Stimulated activated CD8-positive, alpha-beta memory T cell treated with anti-CD3 and anti-CD28 coated beads, Interleukin-7, amount 100 ng/mL, for 48 hours (primary cell): ENCODE measurements around the gene PCIF1.
"Not testable (repeated sequence)": the region's sequence is repeated elsewhere in the genome, so short reads cannot be mapped to it uniquely, and the experiment has no call there.

Experiments used
- DNase-seq, 2 donors: peaks; one replicate each; pipeline ENCODE4 v3.0.0-alpha.2; 2020; ENCODE audit warnings: low read depth in 1 of 2; ENCODE audit errors: extremely low read depth in 1 of 2

PCIF1 gene

DNA sequence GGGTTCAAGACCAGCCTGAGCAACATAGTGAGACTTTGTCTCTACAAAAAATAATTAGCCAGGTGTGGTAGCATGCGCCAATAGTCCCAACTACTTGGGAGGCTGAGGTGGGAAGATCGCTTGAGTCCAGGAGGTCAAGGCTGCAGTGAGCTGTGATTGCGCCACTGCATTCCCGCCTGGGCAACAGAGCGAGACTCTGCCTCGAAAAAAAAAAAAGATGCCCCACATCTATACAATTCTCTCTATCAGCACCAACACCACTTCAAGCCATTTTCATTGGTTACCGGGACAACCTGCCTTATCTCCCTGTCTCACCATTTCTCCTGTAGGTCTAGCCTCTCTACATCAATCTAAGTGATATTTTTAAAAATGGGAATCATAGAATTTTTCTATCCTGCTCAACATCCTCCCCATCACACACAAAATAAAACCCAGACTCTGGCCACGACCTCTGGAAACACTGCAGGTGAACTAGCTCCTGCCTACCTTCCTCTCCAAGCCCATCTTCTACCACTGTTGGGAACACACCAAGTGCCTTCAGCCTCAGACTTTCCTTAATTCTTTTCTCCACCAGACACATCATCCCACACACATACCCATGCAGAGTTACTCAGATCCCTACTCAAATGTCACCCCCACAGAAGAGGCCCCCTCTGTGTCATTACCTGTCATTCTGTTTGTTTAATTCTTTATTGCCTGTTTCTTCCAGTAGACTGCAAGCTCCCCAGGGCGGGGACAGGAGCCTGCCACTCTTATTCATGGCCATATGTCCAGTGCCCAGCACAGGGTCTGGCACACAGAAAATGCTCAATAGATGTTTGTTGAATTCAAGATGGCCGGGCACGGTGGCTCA, 12.9 kb upstream of the PCIF1 start:
- DNase-seq: no peak

DNA sequence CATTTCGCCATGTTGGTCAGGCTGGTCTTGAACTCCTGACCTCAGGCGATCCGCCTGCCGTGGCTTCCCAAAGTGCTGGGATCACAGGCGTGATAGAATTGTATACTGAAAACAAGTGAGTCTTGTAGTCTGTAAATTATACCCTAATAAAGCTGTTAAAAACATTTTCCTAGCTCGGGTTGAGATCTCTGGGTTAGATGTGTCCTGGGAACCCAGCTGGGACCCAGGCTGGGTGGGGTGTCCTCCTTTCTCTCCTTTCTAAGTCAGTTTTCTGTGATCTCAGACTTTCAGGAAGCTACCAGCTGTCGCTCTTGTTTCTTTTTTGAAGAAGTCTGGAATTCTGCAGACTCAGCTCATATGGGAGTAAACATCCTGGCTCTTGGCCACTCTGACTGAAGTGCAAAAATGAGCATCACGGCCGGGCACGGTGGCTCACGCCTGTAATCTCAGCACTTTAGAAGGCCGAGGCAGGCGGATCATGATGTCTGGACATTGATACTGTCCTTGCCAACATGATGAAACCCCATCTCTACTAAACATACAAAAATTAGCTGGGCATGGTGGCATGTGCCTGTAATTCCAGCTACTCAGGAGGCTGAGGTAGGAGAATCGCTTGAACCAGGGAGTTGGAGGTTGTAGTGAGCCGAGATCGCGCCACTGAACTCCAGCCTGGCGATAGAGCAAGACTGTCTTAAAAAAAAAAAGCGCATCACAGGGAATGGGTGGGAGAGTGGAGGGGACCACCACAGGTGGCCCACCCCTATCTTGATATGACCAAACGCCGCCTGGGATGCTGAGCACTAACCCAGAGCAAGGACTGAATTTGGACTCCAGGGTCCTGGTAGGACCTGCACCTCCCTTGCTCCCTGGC, 9.9 kb upstream of the PCIF1 start:
- DNase-seq: no peak

DNA sequence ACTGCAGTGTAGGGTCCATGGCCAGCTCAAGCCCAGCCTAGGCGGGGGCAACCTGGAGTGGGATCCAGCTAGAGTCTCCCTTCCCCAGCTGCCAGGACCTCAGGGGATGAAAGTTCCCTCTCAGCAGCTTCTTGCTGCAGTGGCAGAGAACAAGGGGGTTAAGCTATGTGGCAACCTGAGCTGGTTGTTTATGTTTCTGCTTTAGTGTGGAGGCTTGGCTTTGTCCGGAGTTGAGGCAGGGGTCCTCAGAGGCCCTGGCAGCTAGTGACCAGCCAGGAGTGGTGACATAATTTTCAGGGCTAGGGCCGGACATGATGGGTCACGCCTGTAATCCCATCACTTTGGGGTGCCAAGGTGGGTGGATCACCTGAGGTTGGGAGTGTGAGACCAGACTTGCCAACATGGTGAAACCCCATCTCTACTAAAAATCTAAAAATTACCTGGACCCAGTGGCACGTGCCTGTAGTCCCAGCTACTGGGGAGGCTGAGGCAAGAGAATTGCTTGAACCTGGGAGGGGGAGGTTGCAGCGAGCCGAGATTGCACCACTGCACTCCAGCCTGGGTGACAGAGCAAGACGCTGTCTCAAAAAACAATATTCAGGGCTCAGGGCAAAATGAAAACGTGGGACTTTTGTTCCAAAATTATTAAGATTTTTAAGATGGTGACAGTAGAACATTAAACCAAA, 8.5 kb upstream of the PCIF1 start:
- no peak for DNase-seq

DNA sequence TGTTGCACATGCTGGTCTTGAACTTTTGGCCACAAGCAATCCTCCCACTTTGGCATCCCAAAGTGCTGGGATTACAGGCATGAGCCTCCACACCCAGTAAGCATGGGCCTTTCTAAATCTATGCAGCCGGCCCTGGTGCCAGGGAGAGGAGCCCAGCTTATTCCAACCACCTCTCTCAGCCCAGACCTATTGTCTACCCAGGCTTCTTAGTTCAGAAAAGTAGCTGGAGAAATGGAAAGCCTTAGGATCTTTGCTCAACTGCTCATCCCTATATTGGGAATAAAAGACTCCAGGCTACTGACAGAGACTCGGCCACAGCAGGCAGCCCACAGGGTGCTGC, 7.8 kb upstream of the PCIF1 start:
- no peak for DNase-seq

DNA sequence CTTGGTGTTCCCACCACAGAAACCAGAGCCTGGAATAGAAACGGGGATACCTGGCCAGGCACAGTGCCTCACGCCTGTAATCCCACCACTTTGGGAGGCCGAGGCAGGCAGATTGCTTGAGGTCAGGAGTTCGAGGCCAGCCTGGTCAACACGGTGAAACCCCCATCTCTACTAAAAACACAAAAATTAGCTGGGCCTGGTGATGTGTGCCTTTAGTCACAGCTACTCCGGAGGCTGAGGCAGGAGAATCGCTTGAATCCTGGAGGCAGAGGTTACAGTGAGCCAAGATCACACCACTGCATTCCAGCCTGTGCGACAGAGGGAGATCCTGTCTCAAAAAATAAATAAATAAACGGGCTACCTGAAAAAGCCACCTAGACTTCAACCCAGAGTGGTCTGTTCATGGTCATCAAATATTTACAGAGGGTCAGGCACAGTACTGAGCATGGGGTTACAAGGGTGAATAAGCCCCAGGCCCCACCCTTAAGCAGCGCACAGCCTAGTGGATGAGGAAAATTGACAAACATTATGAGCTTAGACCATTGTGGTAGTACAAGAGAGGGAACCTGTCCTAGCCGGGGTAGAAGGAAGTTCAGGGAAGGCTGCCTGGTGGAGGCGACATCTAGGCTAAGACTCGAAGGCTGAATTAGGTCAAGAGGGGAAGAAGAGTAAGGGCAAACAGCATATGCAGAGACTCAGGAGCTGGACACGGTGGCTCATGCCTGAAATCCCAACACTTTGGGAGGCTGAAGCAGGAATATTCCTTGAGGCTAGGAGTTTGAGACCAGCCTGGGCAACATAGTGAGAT, 7.2 kb upstream of the PCIF1 start:
- no peak for DNase-seq

DNA sequence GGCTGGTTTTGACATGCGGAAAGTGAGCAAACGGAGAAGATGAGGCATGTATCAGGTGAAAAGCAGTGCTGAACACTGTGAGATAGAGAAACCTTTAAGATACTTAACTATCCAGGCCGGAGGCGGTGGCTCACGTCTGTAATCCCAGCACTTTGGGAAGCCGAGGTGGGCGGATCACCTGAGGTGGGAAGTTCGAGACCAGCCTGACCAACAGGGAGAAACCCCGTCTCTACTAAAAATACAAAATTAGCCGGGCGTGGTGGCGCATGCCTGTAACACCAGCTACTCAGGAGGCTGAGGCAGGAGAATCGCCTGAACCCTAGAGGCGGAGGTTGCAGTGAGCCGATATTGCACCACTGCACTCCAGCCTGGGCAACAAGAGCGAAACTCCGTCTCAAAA, 2.8 kb upstream of the PCIF1 start:
- DNase-seq: not testable (repeated sequence)

DNA sequence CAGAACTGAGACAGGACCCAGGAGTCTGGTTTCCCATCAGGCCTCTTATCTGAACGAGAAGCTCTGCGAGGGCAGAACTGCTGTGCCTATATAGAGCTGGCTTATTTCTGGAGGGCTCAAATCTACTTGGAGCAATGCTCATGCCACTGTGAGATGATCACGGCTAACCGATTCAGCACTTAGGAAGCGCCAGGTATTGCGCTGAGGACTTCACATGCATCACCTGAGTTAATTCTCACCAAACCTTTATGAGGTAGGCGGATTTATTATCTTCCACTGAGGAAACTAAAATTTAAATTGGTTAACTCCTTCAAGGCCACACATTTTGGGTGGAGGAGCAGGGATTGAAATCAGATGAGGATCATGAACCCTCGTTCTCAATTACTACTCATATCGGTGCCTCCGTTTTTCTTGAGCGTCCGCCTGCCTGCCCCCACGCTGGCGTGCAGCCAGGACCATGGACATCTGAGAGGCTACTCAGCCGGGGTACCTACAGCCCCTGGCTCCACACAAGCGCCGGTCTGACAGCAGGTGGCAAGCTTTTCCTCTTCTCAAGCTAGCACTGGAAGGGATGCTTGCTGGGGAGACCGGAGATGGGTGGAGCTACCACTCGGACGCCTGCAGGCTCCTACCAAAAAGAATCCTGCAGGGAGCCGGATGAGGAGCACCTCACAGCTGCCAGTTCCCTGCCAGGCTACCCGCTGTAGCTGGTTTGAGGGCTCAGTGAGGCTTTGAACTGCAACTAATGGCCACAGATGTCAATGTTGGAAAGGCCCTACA, 1.0 kb upstream of the PCIF1 start:
- DNase-seq: peak in 1 of 2 donors; percentile 60

DNA sequence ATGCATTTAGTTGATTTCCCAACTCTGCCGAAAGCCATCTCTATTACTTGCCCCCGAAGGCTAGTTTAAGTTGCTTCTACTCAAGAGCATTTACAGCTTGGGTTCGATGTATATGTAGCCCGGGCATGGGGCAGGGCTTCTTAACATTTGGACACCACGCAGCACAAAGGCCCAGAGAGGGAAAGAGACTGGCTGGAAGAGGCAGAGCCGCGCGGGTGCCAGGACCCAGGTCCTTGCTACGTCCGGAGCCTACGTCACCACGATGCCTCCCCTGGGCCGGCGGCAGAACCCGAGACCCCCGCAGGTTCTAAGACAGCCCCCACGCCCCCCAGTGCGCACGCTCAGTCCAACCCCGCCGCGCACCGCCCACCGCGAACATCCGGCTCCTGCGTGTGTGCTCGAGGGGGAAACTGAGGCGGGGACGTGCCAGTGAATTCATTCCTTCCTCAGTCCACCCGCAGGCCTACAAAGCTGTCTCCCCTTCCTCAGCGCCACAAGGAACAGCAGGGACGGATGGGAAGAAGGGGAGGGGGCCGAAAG, 367 bp upstream of the PCIF1 start:
- peak; percentile 22 to 41 for DNase-seq

DNA sequence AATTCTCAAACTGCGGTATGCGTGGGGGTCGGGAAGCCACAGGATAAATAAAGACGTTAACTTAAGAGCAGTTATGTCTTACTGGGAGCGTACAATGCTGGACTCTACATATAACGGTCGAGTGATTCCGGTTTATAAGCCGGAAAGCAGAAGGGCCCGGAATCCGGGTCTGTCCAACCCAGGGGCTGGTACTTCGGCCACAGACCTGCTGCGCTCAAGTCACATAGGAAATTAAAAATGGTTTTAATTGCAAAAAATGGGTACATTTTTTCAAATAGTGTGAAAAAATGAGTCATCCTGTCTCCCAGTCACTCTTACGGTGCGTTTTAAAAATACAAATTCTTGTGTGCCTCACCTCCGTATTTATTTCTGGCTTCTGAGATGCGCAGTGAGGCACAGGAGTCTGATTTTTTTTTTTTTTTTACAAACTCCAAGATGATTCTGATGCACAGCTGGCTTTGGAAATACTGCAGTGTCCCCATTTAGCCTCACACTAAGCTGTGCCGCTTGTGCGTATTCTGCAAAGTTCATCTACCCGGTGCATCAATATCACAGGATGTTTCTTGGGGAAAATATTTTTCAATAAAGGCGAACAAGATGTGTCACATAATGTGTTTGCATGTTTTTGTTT, 1.0 kb downstream of the PCIF1 start:
- no peak for DNase-seq

DNA sequence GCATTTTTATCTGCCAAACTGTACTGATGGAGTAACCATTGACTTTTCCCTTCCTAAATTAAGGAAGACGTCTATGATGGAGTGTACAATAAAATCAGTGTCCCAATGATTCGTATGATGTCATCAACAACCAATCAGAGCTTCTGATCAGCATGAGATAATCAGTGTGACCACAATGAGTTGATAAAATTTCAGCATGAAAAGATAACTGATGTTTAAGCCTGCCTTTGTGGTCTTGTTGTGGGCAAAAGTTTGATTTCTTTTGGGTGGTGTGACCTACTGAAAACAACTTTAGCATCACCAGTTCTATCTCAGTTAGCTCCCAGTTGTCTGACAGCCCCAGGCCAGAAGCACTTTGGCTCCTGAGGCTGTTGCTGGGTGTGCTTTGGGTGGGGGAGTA, 3.3 kb downstream of the PCIF1 start:
- DNase-seq: no peak

DNA sequence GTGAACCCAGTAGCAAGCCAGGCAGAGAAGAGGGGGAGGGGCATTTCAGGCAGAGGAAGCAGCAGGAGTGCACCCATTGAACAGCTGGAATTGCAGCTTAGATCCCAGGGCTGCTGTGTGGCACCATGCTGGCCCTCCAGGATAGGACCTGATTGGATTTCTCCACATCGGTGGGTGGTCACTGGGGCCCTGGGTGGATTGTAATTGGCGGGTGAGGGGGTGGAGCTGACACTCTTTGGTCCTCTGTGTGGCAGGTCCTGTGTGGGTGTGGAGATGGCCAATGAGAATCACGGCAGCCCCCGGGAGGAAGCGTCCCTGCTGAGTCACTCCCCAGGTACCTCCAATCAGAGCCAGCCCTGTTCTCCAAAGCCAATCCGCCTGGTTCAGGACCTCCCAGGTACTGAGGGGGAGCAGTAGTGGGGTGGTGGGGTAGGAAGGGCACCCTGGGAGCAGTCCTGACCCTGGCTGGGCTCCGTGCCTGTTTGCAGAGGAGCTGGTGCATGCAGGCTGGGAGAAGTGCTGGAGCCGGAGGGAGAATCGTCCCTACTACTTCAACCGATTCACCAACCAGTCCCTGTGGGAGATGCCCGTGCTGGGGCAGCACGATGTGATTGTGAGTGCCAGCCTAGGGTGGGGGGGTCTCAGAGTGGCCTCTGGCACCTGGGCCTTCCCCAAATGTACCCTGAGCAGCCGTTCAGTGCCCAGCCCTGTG, 4.4 kb downstream of the PCIF1 start:
- DNase-seq: no peak

DNA sequence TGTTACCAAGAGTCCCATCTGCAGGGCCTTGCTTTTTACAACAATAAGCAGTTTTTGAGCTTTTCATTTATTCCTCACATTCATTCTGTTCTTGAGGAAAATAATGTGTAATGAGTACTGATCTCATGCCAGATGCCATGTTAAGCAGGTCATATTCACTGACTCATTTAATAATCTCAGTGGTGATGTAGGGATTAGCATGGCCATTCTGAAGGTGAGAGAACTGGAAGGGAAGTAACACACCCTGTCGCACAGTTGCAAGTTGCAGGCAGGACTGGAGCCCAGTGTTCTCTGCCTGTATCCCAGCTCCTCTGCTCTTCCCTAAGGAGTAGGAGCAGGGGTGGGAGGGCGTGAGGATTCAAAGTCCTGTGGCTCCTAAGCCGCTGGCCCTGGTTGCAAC, 5.6 kb downstream of the PCIF1 start:
- no peak for DNase-seq

DNA sequence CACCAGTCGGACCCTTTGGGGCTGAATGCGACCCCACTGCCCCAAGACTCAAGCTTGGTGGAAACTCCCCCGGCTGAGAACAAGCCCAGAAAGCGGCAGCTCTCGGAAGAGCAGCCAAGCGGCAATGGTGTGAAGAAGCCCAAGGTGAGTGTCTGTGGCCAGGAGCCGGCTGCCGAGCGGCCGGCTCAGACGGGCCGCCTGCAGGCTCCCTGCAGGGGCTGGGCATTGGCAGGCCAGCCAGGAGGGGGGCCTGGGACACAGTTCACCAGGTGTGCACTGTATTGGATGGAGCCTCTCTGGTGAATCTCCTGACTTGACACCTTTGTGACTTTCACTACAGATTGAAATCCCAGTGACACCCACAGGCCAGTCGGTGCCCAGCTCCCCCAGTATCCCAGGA, 6.0 kb downstream of the PCIF1 start:
- DNase-seq: no peak

DNA sequence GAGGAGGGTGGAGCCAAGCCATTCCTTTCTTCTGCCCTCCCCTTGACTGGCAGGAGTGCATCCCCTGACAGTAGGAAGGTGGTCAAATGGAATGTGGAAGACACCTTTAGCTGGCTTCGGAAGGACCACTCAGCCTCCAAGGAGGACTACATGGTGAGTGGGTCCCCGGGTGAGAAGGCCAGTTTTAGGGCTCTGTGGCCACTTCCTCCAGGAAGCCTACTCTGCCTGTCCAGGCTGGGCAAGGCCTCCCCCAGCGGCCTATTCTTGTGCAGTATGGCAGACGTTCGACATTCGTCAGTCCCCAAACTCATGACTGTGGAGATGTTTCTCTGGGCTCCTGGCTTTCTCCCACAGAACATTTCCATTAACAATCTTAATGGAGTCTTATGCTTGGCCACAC, 9.1 kb downstream of the PCIF1 start:
- DNase-seq: no peak

DNA sequence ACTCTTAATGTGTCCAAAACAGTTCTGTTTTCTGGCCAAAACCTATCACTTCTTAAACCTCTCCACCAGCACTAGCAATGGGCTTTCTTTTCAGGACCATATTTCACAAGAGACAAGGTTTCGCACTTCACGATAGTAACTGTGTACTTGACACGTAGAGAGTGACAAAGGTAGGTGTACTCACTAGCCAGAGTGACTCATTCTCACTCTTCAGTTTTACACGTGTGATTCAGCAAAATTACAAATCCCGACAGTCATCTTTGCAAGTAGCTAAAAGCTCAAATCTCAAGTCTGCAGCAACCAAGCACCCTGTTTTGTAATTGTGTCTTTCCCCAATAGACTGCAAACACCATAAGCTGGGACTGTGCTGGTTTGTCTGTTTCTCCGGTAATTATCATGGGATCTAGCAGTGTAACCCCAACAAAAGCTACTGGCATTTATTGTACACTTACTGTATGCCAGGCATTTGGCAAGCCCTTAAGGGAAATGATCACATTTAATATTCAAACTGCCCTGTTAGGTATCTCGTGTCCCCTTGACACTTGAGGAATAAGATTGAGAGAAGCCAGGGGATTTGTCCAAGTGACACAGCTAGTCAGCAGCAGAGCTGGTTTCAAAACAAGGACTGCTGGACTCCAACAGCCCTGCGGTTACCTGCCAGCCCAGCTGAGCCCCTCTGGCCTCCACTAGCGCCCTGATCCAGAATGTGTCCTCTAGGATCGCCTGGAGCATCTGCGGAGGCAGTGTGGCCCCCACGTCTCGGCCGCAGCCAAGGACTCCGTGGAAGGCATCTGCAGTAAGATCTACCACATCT, 9.9 kb downstream of the PCIF1 start:
- no peak for DNase-seq

DNA sequence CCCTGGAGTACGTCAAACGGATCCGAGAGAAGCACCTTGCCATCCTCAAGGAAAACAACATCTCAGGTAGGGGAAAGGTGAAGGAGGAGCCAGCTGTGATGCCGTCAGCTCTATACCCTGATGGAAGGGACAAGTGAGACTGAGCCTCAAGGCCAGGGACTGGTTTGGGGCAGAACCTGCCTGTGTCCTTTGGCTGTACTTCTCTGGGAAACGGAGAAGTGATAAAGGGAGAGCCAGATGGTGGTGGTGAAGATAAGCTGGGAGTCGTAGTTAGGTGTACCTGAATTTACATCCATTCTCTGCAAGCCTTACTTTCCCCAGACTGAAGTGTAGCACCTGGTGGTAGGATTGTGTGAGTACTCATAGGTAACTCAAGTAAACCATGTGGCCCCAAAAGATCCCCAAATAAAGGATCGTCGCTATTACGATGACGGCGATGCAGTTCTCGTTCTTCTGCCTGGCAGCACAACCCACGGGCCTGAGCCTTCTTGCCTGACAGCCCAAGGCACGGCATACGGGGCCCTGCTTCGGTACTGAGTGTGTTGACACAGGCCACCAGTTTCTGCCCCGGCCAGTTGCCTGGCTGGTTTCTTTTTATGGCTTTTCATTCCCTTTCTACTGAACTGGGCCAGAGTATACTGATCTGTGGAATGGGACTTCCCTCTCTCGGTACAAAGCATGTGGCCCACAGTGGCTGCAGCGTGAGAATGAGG, 10.6 kb downstream of the PCIF1 start:
- DNase-seq: no peak

DNA sequence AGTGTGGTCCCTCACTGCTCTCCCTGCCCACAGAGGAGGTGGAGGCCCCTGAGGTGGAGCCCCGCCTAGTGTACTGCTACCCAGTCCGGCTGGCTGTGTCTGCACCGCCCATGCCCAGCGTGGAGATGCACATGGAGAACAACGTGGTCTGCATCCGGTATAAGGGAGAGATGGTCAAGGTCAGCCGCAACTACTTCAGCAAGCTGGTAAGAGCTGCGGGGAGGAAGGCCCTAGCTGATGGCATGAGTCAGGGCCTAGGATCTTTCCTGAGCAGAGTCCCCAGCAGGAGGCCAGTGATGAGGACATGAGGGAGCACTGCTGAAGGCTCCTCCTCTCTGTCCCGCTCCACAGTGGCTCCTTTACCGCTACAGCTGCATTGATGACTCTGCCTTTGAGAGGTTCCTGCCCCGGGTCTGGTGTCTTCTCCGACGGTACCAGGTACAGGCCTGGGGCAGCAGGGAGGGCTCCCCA, 11.2 kb downstream of the PCIF1 start:
- DNase-seq: no peak
